IPS DF 6.9 (cell line): ENCODE measurements around the gene SIN3A.
"Not testable (repeated sequence)": the region's sequence is repeated elsewhere in the genome, so short reads cannot be mapped to it uniquely, and the experiment has no call there.

ENCODE experiments used
- DNase-seq: peaks from one replicate; pipeline ENCODE4 v3.0.0-alpha.2; 2013; ENCODE audit warnings: low read depth, low spot score
- H3K27ac ChIP-seq: one replicate; pipeline ENCODE4 v1.5.1; 2013; ENCODE audit warnings: low read length, control low read depth
- H3K27me3 ChIP-seq: 2 replicates; pipeline ENCODE4 v1.6.1; 2013; ENCODE audit warnings: mild to moderate bottlenecking, low read length; ENCODE audit not compliant: control insufficient read depth, insufficient read depth
- H3K36me3 ChIP-seq: 2 replicates; pipeline ENCODE4 v1.6.1; 2013; ENCODE audit warnings: low read length; ENCODE audit not compliant: control insufficient read depth, insufficient read depth
- H3K4me1 ChIP-seq: 2 replicates; pipeline ENCODE4 v1.6.1; 2013; ENCODE audit warnings: low read length; ENCODE audit not compliant: control insufficient read depth, insufficient read depth
- H3K4me3 ChIP-seq: 2 replicates; pipeline ENCODE4 v1.5.1; 2013; ENCODE audit warnings: mild to moderate bottlenecking, low read length
- H3K9me3 ChIP-seq: 2 replicates; pipeline ENCODE4 v1.6.1; 2013; ENCODE audit warnings: low read length, inconsistent platforms; ENCODE audit not compliant: control insufficient read depth, insufficient read depth
- WGBS: extraction: QIAGEN DNeasy Blood & Tissue Kit; methylation state at CpG from one replicate; pipeline ENCODE4 v1.1.7; 2013; ENCODE audit warnings: mixed read lengths, missing lambda C conversion rate; ENCODE audit not compliant: insufficient read length, insufficient coverage; 5-methylcytosine and 5-hydroxymethylcytosine counted together

The SIN3A gene

GRCh38 chr15:75451674-75452363 is at the start of gene SIN3A:
TSS of gene SIN3A (minus strand) at chr15:75451690. CDS start at chr15:75430375, 21,315 bp downstream.
- H3K4me1 ChIP-seq: no peaks in the 10 kb centered on the region
- peak within 1 kb of the TSS; percentile 69 for H3K4me3 ChIP-seq
- H3K27ac ChIP-seq: no peak within 1 kb of the TSS
- H3K27me3 ChIP-seq: no peaks in the 10 kb centered on the region
- DNase-seq: peak; percentile 98
- H3K36me3 ChIP-seq: no peaks in the 10 kb centered on the region
- WGBS: no CpG with 5 or more reads among the region's 39 CpGs
- H3K9me3 ChIP-seq: no peaks in the 10 kb centered on the region

GRCh38 chr15:75493732-75494131 is 42.2 kb upstream of the SIN3A start:
- no peak overlapping the region for H3K27ac ChIP-seq
- H3K4me3 ChIP-seq: no peak overlapping the region
- H3K9me3 ChIP-seq: no peaks in the 10 kb centered on the region
- H3K4me1 ChIP-seq: no peaks in the 10 kb centered on the region
- WGBS: 100% methylated on average over 1 of the region's 4 CpGs
- H3K27me3 ChIP-seq: no peaks in the 10 kb centered on the region
- DNase-seq: no peak
- peaks cover 5% of the 10 kb centered on the region; the same call in 1 of the 2 replicates for H3K36me3 ChIP-seq

- DNase-seq: no peak
- peaks cover 3% of the 10 kb centered on the region; the same call in 1 of the 2 replicates for H3K36me3 ChIP-seq
- no peaks in the 10 kb centered on the region for H3K4me1 ChIP-seq
- H3K4me3 ChIP-seq: no peak overlapping the region
- no CpG with 5 or more reads among the region's 1 CpG for WGBS
- H3K27me3 ChIP-seq: no peaks in the 10 kb centered on the region
- no peaks in the 10 kb centered on the region for H3K9me3 ChIP-seq
- H3K27ac ChIP-seq: no peak overlapping the region
Measured at GRCh38 chr15:75483961-75484360, 32.5 kb upstream of the SIN3A start.

- H3K9me3 ChIP-seq, H3K27ac ChIP-seq, DNase-seq, H3K36me3 ChIP-seq, H3K4me1 ChIP-seq, H3K4me3 ChIP-seq, H3K27me3 ChIP-seq: not testable (repeated sequence)
- WGBS: no CpG with 5 or more reads among the region's 5 CpGs
Measured at GRCh38 chr15:75483556-75483955, 32.1 kb upstream of the SIN3A start.

- Histone ChIP-seq H3K4me1 (no peaks in the 10 kb centered on the region), H3K27me3 (no peaks in the 10 kb centered on the region), H3K9me3 (no peaks in the 10 kb centered on the region), H3K36me3 (peaks cover 6% of the 10 kb centered on the region; the same call in 1 of the 2 replicates), H3K27ac (no peak overlapping the region), H3K4me3 (no peak overlapping the region)
- DNase-seq: no peak
- no CpG with 5 or more reads among the region's 1 CpG for WGBS
Measured at GRCh38 chr15:75483106-75483505, 31.6 kb upstream of the SIN3A start.

- H3K27ac ChIP-seq, H3K27me3 ChIP-seq, H3K9me3 ChIP-seq, H3K4me3 ChIP-seq, H3K36me3 ChIP-seq, H3K4me1 ChIP-seq, DNase-seq: not testable (repeated sequence)
- WGBS: no CpG with 5 or more reads among the region's 54 CpGs
Measured at GRCh38 chr15:75480463-75480862, 29.0 kb upstream of the SIN3A start.

- Histone ChIP-seq H3K4me1 (no peaks in the 10 kb centered on the region), H3K36me3 (peaks cover 3% of the 10 kb centered on the region; the same call in 1 of the 2 replicates), H3K27ac (no peak overlapping the region), H3K4me3 (no peak overlapping the region), H3K27me3 (no peaks in the 10 kb centered on the region), H3K9me3 (no peaks in the 10 kb centered on the region)
- WGBS: no CpG with 5 or more reads among the region's 2 CpGs
- DNase-seq: no peak
Measured at GRCh38 chr15:75479670-75480069, 28.2 kb upstream of the SIN3A start.

- H3K27ac ChIP-seq, H3K9me3 ChIP-seq, DNase-seq, H3K4me3 ChIP-seq, H3K36me3 ChIP-seq, H3K4me1 ChIP-seq, H3K27me3 ChIP-seq: not testable (repeated sequence)
- no CpG with 5 or more reads among the region's 5 CpGs for WGBS
Measured at GRCh38 chr15:75477094-75477493, 25.6 kb upstream of the SIN3A start.

GRCh38 chr15:75468913-75469598 is 17.6 kb upstream of the SIN3A start:
- H3K4me3 ChIP-seq: no peak overlapping the region
- no peaks in the 10 kb centered on the region for H3K9me3 ChIP-seq
- no peak for DNase-seq
- no peak overlapping the region for H3K27ac ChIP-seq
- peaks cover 29% of the 10 kb centered on the region for H3K36me3 ChIP-seq
- WGBS: no CpG with 5 or more reads among the region's 2 CpGs
- H3K27me3 ChIP-seq: no peaks in the 10 kb centered on the region
- H3K4me1 ChIP-seq: no peaks in the 10 kb centered on the region

- no peaks in the 10 kb centered on the region for H3K9me3 ChIP-seq
- no peak overlapping the region for H3K4me3 ChIP-seq
- peaks cover 2% of the 10 kb centered on the region; the same call in 1 of the 2 replicates for H3K36me3 ChIP-seq
- no CpG with 5 or more reads among the region's 4 CpGs for WGBS
- no peaks in the 10 kb centered on the region for H3K4me1 ChIP-seq
- DNase-seq: no peak
- H3K27me3 ChIP-seq: no peaks in the 10 kb centered on the region
- H3K27ac ChIP-seq: no peak overlapping the region
Measured at GRCh38 chr15:75460646-75461045, 9.2 kb upstream of the SIN3A start.
